RWPE2 (cell line): ENCODE results near the gene HRK.
A peak's percentile ranks its signal among the peaks of the same experiment; 100 is the strongest.

Experiments used
- ATAC-seq: fragments of 200-7000 bp; cut with Tn5 transposase; 3 replicates; pipeline ENCODE4 v1.9.1; 2021; ENCODE audit warnings: low read depth
- DNase-seq: peaks from one replicate; pipeline ENCODE4 v3.0.0-alpha.2; 2020; ENCODE audit warnings: low spot score
- H3K27ac ChIP-seq: fragments of 450-650 bp; 2 replicates; pipeline ENCODE4 v1.5.1; 2017; ENCODE audit warnings: mild to moderate bottlenecking; ENCODE audit not compliant: poor library complexity, severe bottlenecking
- H3K27me3 ChIP-seq: fragments of 250-450 bp; sonication (Bioruptor Pico); 2 replicates; pipeline ENCODE4 v1.5.1; 2021; ENCODE audit warnings: mild to moderate bottlenecking, moderate library complexity; ENCODE audit not compliant: insufficient read depth, poor library complexity, severe bottlenecking
- H3K36me3 ChIP-seq: fragments of 250-450 bp; sonication (Bioruptor Pico); 2 replicates; pipeline ENCODE4 v1.5.1; 2020; ENCODE audit warnings: low read depth, mild to moderate bottlenecking, moderate library complexity
- H3K4me1 ChIP-seq: fragments of 250-450 bp; sonication (Bioruptor Pico); 2 replicates; pipeline ENCODE4 v1.5.1; 2021; ENCODE audit warnings: mild to moderate bottlenecking, moderate library complexity; ENCODE audit not compliant: insufficient read depth, poor library complexity, severe bottlenecking
- H3K4me3 ChIP-seq: fragments of 250-450 bp; sonication (Bioruptor Pico); 2 replicates; pipeline ENCODE4 v1.5.1; 2021; ENCODE audit warnings: mild to moderate bottlenecking, moderate library complexity; ENCODE audit not compliant: severe bottlenecking
- H3K9me3 ChIP-seq: fragments of 250-450 bp; sonication (Bioruptor Pico); 2 replicates; pipeline ENCODE4 v1.5.1; 2021; ENCODE audit warnings: mild to moderate bottlenecking, moderate library complexity; ENCODE audit not compliant: severe bottlenecking
- TF ChIP-seq, protein P1 (sequence below): fragments of 450-650 bp; IDR thresholded peaks from one replicate; pipeline ENCODE4 v1.5.1; 2017; ENCODE audit warnings: mild to moderate bottlenecking, moderate library complexity; ENCODE audit not compliant: poor library complexity, severe bottlenecking

The HRK gene

DNA sequence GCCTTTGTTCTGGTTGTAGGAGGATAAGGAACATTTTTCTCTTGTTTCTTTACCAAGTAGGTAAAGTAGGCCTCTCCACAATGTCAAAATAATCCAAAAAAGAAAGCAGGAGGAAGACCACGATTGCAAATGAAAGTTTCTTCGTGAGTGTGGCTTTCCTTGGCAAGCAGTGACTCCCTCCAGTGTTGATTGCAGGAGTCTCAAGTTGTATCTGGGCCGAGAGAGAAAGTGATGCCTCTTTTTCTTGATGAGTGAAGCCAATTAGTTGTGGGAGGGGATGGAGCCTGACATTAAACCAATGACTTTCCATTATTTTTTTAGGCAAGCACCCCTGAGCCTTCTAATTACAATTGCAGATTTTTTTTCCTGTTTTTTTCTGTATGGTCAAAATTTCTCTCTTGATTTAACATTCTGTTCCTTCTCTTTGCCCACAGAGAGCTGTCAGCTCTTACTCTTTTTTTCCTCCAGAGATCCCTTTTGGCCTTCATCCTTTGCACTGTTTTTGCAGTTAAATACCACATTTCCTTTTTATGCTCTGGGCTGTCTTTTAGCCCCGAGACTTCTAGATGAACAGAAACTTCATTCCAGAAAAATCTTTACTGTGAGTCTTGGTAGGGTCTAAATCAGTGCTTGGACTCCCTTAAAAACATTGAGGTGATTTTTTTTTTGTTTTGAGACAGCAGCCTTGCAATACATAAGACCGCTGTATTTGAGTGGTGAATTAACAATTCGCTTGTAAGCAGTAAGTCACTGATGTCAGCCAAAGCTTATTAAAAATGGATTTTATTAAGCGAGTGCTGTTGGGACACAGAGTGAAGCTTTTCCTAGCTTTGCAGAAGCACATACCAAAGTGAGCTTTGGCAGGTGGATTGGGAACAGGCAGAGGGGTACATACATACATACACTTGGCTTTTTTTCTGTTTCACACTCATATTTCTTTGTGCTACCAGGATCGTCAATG is 45.3 kb upstream of the HRK start:
- Histone ChIP-seq H3K27ac (no peak overlapping the region), H3K36me3 (peaks cover 21% of the 10 kb centered on the region), H3K4me1 (peaks cover 12% of the 10 kb centered on the region), H3K9me3 (no peaks in the 10 kb centered on the region), H3K27me3 (no peaks in the 10 kb centered on the region), H3K4me3 (no peak overlapping the region)
- TF ChIP-seq, protein P1, sequence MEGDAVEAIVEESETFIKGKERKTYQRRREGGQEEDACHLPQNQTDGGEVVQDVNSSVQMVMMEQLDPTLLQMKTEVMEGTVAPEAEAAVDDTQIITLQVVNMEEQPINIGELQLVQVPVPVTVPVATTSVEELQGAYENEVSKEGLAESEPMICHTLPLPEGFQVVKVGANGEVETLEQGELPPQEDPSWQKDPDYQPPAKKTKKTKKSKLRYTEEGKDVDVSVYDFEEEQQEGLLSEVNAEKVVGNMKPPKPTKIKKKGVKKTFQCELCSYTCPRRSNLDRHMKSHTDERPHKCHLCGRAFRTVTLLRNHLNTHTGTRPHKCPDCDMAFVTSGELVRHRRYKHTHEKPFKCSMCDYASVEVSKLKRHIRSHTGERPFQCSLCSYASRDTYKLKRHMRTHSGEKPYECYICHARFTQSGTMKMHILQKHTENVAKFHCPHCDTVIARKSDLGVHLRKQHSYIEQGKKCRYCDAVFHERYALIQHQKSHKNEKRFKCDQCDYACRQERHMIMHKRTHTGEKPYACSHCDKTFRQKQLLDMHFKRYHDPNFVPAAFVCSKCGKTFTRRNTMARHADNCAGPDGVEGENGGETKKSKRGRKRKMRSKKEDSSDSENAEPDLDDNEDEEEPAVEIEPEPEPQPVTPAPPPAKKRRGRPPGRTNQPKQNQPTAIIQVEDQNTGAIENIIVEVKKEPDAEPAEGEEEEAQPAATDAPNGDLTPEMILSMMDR = no peak
- no peak for DNase-seq
- ATAC-seq = no peak

DNA sequence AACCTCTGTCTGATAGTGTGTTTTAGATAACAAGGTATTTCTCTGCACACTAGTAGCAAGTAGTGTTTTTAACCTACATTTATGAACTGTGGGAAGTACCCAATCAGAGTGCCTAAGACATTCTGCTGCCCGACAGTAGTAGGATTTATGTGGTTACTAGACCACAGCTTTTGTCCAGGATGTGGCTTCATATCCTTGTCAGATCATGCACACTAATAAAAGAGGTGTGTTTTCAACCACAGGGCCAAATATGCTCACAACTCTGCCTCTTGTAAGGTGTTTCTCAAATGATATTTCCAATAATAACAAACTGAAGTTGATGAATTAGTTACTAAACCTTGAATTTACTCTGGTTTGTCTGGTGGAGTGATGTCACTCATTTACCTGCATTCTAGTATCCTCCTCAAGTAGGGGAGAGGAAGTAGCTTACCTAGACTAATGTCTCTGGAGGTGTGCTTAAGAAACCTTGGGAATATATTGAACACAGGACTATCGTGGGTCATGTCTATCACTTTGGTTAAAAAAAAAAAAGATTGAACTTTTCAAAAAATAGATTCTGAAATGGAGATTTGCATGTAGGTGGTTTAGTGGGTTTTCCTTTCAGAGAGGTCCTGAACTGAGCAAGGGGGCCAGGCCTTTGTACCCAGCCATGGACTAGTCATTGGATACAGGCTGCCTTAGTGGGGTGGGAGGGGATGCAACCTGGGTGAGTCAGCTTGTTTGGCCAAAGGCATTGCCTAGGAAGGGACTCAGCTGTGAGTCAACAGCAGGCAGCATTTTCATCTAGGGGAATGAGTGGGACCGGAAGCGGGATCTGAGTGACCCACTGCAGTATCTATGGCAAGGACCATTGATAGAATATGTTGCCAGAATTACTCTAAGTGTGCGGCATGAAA is 43.6 kb upstream of the HRK start:
- ATAC-seq = peak; percentile 89
- DNase-seq = no peak

DNA sequence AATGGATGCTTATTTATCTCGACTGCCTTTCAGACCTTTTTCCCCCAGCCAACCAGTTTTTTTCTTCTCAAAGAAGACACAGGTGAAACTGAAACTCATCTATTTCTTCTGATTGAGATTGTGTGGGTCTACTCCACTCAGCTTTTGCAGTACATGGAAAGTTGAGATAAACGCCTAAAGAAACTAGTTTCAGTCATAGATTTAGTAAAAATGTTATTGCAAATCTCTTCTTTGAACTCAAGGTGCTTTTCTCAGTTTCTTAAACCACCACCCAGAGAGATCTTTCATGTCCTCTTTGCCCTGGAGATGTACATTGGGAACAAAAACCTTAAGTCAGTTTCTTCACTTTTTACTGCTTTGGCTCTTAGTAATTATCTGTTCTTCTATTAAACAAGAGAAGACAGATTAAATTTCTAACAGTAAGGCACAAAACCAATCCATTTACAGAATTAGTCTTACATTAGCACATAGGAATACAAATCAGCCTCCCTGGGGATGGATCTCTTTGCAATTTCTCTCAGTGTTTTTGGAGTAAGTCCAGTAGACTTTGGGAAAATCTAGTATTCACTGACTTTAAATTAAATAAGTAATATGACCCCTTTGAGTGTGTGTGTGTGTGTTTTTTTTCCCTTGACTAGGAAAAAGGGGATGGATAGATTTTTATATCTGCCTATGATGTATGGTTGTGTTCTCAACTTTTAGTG is 41.1 kb upstream of the HRK start:
- Histone ChIP-seq H3K9me3 (no peaks in the 10 kb centered on the region), H3K27ac (no peak overlapping the region), H3K4me3 (no peak overlapping the region), H3K4me1 (peaks cover 12% of the 10 kb centered on the region), H3K36me3 (peaks cover 4% of the 10 kb centered on the region; the same call in 1 of the 2 replicates), H3K27me3 (no peaks in the 10 kb centered on the region)
- ATAC-seq (no peak), DNase-seq (no peak)
- TF ChIP-seq, protein P1 = no peak

More for the DNA sequence above, 43.6 kb upstream of the HRK start:
- peak overlapping the region; percentile 19 for H3K27ac ChIP-seq
- peaks cover 12% of the 10 kb centered on the region for H3K4me1 ChIP-seq
- H3K27me3 ChIP-seq = no peaks in the 10 kb centered on the region
- TF ChIP-seq, protein P1 = no peak
- no peak overlapping the region for H3K4me3 ChIP-seq
- peaks cover 9% of the 10 kb centered on the region for H3K36me3 ChIP-seq
- H3K9me3 ChIP-seq = no peaks in the 10 kb centered on the region

DNA sequence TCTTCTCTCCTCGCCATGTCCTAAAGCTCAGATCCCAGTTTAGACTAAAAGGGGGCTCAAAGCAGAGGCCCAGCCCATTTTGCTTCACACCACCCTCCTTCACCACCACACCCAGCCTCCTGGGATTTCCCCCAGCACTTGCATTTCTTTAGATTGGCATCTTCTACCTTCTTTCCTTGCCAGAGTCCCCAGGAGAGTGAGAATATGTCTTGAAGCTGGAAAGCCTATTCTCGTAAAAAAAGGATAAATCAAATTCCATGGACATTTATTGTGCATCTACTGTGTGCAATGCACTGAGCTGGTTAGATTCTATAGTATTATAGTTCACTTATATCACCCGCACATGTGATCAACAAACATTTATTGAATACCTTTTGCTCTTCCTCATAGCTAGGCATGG is 39.7 kb upstream of the HRK start:
- TF ChIP-seq, protein P1 = no peak
- Histone ChIP-seq H3K27me3 (no peaks in the 10 kb centered on the region), H3K36me3 (peaks cover under 1% of the 10 kb centered on the region; the same call in 1 of the 2 replicates), H3K4me1 (peaks cover 23% of the 10 kb centered on the region), H3K27ac (no peak overlapping the region), H3K4me3 (no peak overlapping the region), H3K9me3 (no peaks in the 10 kb centered on the region)
- DNase-seq (no peak), ATAC-seq (no peak)
